Stimulated activated CD4-positive, alpha-beta T cell treated with anti-CD3 and anti-CD28 coated beads, TNF-alpha, amount 100 ng/mL, for 1 hour (primary cell): ENCODE data around the gene TSGA10.

Experiments
- DNase-seq, 3 donors: peaks; one replicate each; pipeline ENCODE4 v3.0.0-alpha.2; 2020; ENCODE audit warnings: low read depth in 3 of 3, low spot score in 1 of 3

Gene TSGA10

DNA sequence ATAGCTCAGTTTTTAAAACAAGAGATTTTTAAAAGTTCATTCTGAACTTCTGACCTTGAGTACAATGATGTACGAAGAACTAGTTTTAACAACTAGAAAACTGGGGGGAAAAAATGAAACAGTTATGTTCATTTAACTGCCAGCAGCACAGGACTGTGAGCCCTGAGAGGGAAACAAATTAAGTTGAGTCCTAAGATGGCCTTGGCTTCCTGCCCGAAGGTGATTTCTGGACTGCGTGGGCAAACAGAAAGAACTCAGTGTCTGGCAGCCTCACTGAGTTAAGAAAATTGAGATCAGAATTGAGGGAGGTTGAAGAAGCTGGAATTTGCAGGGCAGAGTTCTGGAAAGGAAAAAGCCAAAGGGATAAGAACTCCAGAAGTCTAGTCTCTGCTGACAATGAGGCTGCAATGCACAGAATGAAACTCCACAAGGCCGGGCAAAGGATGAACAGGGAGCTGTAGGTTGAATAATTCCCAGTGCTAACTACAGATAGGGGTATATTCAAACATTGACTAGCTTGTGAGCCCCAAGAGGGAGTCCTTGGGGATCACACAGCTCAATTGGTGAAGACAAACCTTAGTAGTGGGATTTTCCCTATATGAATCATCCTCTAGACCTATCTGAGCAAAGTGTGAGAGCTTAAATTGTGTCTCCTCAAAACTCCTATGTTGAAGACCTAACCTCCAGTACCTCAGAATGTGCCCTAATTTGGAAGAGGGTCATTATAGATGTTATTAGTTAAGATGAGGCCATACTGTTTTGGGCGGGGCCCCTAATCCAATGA is 205.6 kb downstream of the TSGA10 start:
- DNase-seq, result no peak

- DNase-seq, result no peak
Measured at GRCh38 chr2:98947554-98947953, 207.2 kb downstream of the TSGA10 start.
